Liver (tissue), 9 donors: Measurements from ENCODE around the gene EBP. TPM values are rescaled to one million over a fixed set of nuclear protein-coding genes. Genes with fewer than 3 reads are reported as not detected.

Source experiments
- DNase-seq: peaks from one replicate; pipeline ENCODE4 v3.0.0-alpha.2; 2017; ENCODE audit warnings: low spot score
- H3K27ac ChIP-seq, 2 donors: one replicate each; pipeline ENCODE4 v1.7.0; 2013; ENCODE audit warnings: inconsistent platforms in 2 of 2, low read length in 2 of 2, control low read depth in 1 of 2, low read depth in 1 of 2, mild to moderate bottlenecking in 1 of 2
- H3K27me3 ChIP-seq, 4 donors: one replicate each; pipeline versions ENCODE4 v1.6.1 to v1.7.0; 2013; ENCODE audit warnings: low read length in 3 of 4, inconsistent platforms in 1 of 4, mild to moderate bottlenecking in 1 of 4, moderate library complexity in 1 of 4; ENCODE audit not compliant: control insufficient read depth in 4 of 4, insufficient read depth in 4 of 4
- H3K36me3 ChIP-seq, 4 donors: one replicate each; pipeline versions ENCODE4 v1.6.1 to v1.7.0; 2013; ENCODE audit warnings: low read length in 3 of 4, mild to moderate bottlenecking in 3 of 4, low read depth in 1 of 4, moderate library complexity in 1 of 4; ENCODE audit not compliant: control insufficient read depth in 4 of 4, insufficient read depth in 3 of 4
- H3K4me1 ChIP-seq, 4 donors: one replicate each; pipeline versions ENCODE4 v1.6.1 to v1.7.0; 2013; ENCODE audit warnings: low read length in 3 of 4, mild to moderate bottlenecking in 3 of 4, moderate library complexity in 1 of 4; ENCODE audit not compliant: control insufficient read depth in 4 of 4, insufficient read depth in 4 of 4
- H3K4me3 ChIP-seq, 3 donors: one replicate each; pipeline versions ENCODE4 v1.6.1 to v1.7.0; 2013; ENCODE audit warnings: low read length in 3 of 3, control low read depth in 1 of 3, low read depth in 1 of 3, mild to moderate bottlenecking in 1 of 3
- H3K9ac ChIP-seq, 2 donors: one replicate each; pipeline ENCODE4 v1.7.0; 2013; ENCODE audit warnings: low read length in 2 of 2, mild to moderate bottlenecking in 2 of 2, moderate library complexity in 2 of 2, control low read depth in 1 of 2, low read depth in 1 of 2
- H3K9me3 ChIP-seq, 4 donors: one replicate each; pipeline versions ENCODE4 v1.6.1 to v1.7.0; 2013; ENCODE audit warnings: low read length in 3 of 4; ENCODE audit not compliant: control insufficient read depth in 4 of 4
- EGR1 ChIP-seq, 2 donors: IDR thresholded peaks; 2 replicates each; pipeline ENCODE4 v1.6.1; 2016 to 2018; ENCODE audit warnings: antibody characterized with exemption in 2 of 2, low read depth in 2 of 2
- FOXA1 ChIP-seq: IDR thresholded peaks from 2 replicates; pipeline ENCODE4 v1.6.1; 2016; ENCODE audit warnings: antibody characterized with exemption
- FOXA2 ChIP-seq: IDR thresholded peaks from 2 replicates; pipeline ENCODE4 v1.6.1; 2016; ENCODE audit warnings: antibody characterized with exemption
- GABPA ChIP-seq, 2 donors: IDR thresholded peaks in 1 of 2; conservative IDR thresholded peaks in 1 of 2; 2 replicates each; pipeline ENCODE4 v1.6.1; 2016; ENCODE audit warnings: antibody characterized with exemption in 2 of 2, mild to moderate bottlenecking in 1 of 2, moderate library complexity in 1 of 2
- HNF4A ChIP-seq, 2 donors: conservative IDR thresholded peaks; 2 replicates each; pipeline ENCODE4 v1.6.1; 2016; ENCODE audit warnings: antibody characterized with exemption in 2 of 2, mild to moderate bottlenecking in 2 of 2
- HNF4G ChIP-seq: IDR thresholded peaks from 2 replicates; pipeline ENCODE4 v1.6.1; 2016; ENCODE audit warnings: antibody characterized with exemption
- JUND ChIP-seq, 2 donors: IDR thresholded peaks; 2 replicates each; pipeline ENCODE4 v1.6.1; 2016; ENCODE audit warnings: antibody characterized with exemption in 2 of 2
- NR2F2 ChIP-seq: IDR thresholded peaks from 2 replicates; pipeline ENCODE4 v1.6.1; 2016; ENCODE audit warnings: antibody characterized with exemption
- RAD21 ChIP-seq, 2 donors: IDR thresholded peaks; 2 replicates each; pipeline ENCODE4 v1.6.1; 2016; ENCODE audit warnings: antibody characterized with exemption in 2 of 2, mild to moderate bottlenecking in 2 of 2
- RXRA ChIP-seq, 2 donors: IDR thresholded peaks; 2 replicates each; pipeline ENCODE4 v1.6.1; 2017 to 2018; ENCODE audit warnings: antibody characterized with exemption in 2 of 2, mild to moderate bottlenecking in 1 of 2
- SP1 ChIP-seq: IDR thresholded peaks from 2 replicates; pipeline ENCODE4 v1.6.1; 2018; ENCODE audit warnings: antibody characterized with exemption, mild to moderate bottlenecking
- TAF1 ChIP-seq: conservative IDR thresholded peaks from 2 replicates; pipeline ENCODE4 v1.6.1; 2016; ENCODE audit warnings: antibody characterized with exemption, mild to moderate bottlenecking
- YY1 ChIP-seq: IDR thresholded peaks from 2 replicates; pipeline ENCODE4 v1.6.1; 2016; ENCODE audit warnings: antibody characterized with exemption, mild to moderate bottlenecking
- WGBS: extraction: QIAGEN DNeasy Blood & Tissue Kit; methylation state at CpG from one replicate; pipeline ENCODE4 v1.1.7; 2013; 5-methylcytosine and 5-hydroxymethylcytosine counted together
- polyA plus RNA-seq, 2 donors: library from polyadenylated mRNA; stranded (reverse) in 1 of 2; unstranded in 1 of 2; fragments of 200-250 nt in 1 of 2; fragments of >200 nt in 1 of 2; fragmentation: Nextera tagmentation in 1 of 2; extraction: Ambion mirVana in 1 of 2; gene quantifications; one replicate each; pipeline versions ENCODE4 v1.2.1 to v1.2.3, GENCODE V29; 2013 to 2015
- total RNA-seq, 2 donors: library from RNA; depleted of rRNA; stranded (reverse); fragments of >200 nt; gene quantifications; one replicate each; pipeline ENCODE4 v1.2.3, GENCODE V29; 2014
- TF ChIP-seq, protein P1 (sequence below): IDR thresholded peaks from 2 replicates; pipeline ENCODE4 v1.6.1; 2016; ENCODE audit warnings: antibody characterized with exemption
- TF ChIP-seq, protein P2 (sequence below): IDR thresholded peaks from 2 replicates; pipeline ENCODE4 v1.6.1; 2016; ENCODE audit warnings: antibody characterized with exemption
- TF ChIP-seq, protein P3 (sequence below): IDR thresholded peaks from 2 replicates; pipeline ENCODE4 v1.6.1; 2016; ENCODE audit warnings: antibody characterized with exemption, mild to moderate bottlenecking
- TF ChIP-seq, protein P4 (sequence below): fragments of 150-350 bp; IDR thresholded peaks from 2 replicates; pipeline ENCODE4 v1.5.1; 2017; ENCODE audit warnings: improper control_type of control experiment, low read depth, low read length; ENCODE audit not compliant: missing input control
- TF ChIP-seq, protein P5 (sequence below): IDR thresholded peaks from 2 replicates; pipeline ENCODE4 v1.6.1; 2016; ENCODE audit warnings: antibody characterized with exemption
- donor health status: healthy.
- donor health status: healthy.
- donor health status: healthy.
- donor health status: healthy.
- donor health status: healthy.

EBP gene
- total and polyA plus RNA-seq, 4 donors, result 304 to 474 (median 369) TPM

DNA sequence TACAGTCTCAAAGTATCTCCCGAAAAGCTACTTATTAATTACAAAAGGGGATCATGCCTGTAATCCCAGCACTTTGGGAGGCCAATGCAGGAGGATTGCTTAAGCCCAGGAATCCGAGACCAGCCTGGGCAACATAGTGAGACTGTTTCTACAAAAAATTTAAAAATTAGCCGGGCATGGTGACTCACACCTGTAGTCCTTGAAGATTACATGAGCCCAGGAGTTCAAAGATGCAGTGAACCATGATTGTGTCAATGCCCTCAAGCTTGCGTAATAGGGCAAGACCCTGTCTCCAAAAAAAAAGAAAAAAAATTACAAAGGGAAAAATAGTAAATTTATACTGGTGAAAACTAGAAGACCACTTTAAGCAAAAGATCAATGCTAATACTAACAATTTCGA, 16.1 kb upstream of the EBP start (continued):
- no peak for TF ChIP-seq GABPA (IDR thresholded peaks at IDR 0.05 in 1 of 2, conservative IDR thresholded peaks at IDR 0.05 in 1 of 2)
- no peak for TF ChIP-seq SP1
- TF ChIP-seq, protein P1, sequence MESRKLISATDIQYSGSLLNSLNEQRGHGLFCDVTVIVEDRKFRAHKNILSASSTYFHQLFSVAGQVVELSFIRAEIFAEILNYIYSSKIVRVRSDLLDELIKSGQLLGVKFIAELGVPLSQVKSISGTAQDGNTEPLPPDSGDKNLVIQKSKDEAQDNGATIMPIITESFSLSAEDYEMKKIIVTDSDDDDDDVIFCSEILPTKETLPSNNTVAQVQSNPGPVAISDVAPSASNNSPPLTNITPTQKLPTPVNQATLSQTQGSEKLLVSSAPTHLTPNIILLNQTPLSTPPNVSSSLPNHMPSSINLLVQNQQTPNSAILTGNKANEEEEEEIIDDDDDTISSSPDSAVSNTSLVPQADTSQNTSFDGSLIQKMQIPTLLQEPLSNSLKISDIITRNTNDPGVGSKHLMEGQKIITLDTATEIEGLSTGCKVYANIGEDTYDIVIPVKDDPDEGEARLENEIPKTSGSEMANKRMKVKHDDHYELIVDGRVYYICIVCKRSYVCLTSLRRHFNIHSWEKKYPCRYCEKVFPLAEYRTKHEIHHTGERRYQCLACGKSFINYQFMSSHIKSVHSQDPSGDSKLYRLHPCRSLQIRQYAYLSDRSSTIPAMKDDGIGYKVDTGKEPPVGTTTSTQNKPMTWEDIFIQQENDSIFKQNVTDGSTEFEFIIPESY, result no peak

DNA sequence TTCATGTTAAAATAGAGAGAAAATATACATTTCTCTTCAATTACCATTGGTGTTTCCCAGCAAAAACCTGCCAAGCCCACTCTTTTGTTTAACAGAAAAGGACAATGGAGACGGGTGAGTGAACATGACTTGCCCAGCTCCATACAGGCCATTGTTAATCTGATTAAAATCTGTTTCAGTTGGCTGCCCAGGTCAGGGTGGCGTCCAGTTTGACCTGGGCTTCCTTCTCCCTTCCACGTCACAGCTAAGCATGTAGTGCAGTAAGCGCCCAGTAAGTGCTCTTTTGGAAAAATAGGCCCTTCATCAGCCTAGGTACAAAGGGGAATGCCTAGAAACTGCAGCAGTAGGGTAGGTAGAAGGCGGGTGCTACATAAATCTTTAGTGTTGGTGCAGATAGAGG, 14.4 kb upstream of the EBP start:
- no peak overlapping the region for H3K4me3 ChIP-seq
- no peaks in the 10 kb centered on the region for H3K27me3 ChIP-seq
- DNase-seq, result no peak
- no peaks in the 10 kb centered on the region for H3K36me3 ChIP-seq
- TF ChIP-seq YY1 (no peak), HNF4A (conservative IDR thresholded peaks at IDR 0.05) (no peak), NR2F2 (no peak), EGR1 (IDR thresholded peaks at IDR 0.05; ENCODE audit: low read depth in 2 of 2) (no peak), RAD21 (IDR thresholded peaks at IDR 0.05) (no peak), FOXA1 (no peak), JUND (IDR thresholded peaks at IDR 0.05) (no peak), TAF1 (no peak), HNF4G (no peak), GABPA (IDR thresholded peaks at IDR 0.05 in 1 of 2, conservative IDR thresholded peaks at IDR 0.05 in 1 of 2) (no peak), RXRA (IDR thresholded peaks at IDR 0.05) (no peak), FOXA2 (no peak), SP1 (no peak)
- TF ChIP-seq, protein P2, sequence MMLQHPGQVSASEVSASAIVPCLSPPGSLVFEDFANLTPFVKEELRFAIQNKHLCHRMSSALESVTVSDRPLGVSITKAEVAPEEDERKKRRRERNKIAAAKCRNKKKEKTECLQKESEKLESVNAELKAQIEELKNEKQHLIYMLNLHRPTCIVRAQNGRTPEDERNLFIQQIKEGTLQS, result no peak
- TF ChIP-seq, protein P3, sequence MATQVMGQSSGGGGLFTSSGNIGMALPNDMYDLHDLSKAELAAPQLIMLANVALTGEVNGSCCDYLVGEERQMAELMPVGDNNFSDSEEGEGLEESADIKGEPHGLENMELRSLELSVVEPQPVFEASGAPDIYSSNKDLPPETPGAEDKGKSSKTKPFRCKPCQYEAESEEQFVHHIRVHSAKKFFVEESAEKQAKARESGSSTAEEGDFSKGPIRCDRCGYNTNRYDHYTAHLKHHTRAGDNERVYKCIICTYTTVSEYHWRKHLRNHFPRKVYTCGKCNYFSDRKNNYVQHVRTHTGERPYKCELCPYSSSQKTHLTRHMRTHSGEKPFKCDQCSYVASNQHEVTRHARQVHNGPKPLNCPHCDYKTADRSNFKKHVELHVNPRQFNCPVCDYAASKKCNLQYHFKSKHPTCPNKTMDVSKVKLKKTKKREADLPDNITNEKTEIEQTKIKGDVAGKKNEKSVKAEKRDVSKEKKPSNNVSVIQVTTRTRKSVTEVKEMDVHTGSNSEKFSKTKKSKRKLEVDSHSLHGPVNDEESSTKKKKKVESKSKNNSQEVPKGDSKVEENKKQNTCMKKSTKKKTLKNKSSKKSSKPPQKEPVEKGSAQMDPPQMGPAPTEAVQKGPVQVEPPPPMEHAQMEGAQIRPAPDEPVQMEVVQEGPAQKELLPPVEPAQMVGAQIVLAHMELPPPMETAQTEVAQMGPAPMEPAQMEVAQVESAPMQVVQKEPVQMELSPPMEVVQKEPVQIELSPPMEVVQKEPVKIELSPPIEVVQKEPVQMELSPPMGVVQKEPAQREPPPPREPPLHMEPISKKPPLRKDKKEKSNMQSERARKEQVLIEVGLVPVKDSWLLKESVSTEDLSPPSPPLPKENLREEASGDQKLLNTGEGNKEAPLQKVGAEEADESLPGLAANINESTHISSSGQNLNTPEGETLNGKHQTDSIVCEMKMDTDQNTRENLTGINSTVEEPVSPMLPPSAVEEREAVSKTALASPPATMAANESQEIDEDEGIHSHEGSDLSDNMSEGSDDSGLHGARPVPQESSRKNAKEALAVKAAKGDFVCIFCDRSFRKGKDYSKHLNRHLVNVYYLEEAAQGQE, result no peak
- TF ChIP-seq, protein P4, sequence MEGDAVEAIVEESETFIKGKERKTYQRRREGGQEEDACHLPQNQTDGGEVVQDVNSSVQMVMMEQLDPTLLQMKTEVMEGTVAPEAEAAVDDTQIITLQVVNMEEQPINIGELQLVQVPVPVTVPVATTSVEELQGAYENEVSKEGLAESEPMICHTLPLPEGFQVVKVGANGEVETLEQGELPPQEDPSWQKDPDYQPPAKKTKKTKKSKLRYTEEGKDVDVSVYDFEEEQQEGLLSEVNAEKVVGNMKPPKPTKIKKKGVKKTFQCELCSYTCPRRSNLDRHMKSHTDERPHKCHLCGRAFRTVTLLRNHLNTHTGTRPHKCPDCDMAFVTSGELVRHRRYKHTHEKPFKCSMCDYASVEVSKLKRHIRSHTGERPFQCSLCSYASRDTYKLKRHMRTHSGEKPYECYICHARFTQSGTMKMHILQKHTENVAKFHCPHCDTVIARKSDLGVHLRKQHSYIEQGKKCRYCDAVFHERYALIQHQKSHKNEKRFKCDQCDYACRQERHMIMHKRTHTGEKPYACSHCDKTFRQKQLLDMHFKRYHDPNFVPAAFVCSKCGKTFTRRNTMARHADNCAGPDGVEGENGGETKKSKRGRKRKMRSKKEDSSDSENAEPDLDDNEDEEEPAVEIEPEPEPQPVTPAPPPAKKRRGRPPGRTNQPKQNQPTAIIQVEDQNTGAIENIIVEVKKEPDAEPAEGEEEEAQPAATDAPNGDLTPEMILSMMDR, result no peak
- TF ChIP-seq, protein P1, result no peak
- TF ChIP-seq, protein P5, sequence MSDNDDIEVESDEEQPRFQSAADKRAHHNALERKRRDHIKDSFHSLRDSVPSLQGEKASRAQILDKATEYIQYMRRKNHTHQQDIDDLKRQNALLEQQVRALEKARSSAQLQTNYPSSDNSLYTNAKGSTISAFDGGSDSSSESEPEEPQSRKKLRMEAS, result no peak
- H3K27ac ChIP-seq, result no peak overlapping the region
- H3K9ac ChIP-seq, result no peak overlapping the region
- 96% methylated on average over 5 of the region's 5 CpGs for WGBS
- no peaks in the 10 kb centered on the region for H3K9me3 ChIP-seq
- peaks cover 0 to 14% (median 3%) of the 10 kb centered on the region in 4 donors for H3K4me1 ChIP-seq
